NCI-H187 treated with DMSO at 0.1 percent for 48 hours (cell line): ENCODE data around the gene PPP2R2D.
A peak's percentile ranks its signal among the peaks of the same experiment; 100 is the strongest.

ENCODE experiments used
- DNase-seq: peaks from one replicate; lab custom pipeline; 2025; lab: John Stamatoyannopoulos, UW

PPP2R2D gene

DNA sequence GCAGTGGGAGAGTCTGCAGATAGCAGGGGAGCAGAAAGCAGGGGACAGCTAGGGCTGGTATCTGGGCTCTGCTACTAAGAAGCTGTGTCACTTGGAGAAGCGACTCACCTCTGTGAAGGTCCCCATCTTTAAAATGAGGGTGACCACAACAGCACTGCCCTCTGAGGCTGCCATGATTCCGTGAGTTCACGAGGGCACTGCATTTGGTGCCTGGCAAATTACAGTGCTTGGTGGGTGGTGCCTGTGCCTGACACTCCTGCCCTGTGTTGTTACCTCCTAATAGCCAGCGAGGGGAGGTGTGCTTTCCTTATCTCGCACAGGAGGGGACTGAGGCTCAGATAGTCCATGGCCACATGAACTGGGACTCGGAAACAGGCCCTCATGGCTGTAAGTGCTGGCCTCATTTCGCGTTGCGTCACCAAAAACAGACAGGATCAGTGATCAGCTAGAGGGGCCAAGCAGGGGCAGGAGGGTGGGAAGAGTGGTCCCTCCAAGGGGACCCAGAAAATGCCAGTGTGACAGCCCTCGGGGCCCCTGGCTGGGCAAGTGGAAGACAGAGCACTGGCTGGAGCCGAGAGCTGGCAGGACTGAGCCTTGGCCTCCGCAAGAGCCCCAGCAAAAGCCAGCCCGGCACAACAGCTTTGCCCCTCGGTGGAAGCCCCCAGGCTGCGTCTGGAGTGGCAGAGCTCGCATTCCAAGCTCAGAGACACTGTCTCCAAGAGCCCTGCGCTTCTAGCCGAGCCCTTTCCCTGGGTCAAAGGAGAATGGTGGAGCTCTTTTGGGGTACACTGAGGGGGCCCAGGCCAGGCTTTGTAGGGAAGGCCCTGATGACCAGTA is 98.3 kb downstream of the PPP2R2D start:
- DNase-seq: no peak

DNA sequence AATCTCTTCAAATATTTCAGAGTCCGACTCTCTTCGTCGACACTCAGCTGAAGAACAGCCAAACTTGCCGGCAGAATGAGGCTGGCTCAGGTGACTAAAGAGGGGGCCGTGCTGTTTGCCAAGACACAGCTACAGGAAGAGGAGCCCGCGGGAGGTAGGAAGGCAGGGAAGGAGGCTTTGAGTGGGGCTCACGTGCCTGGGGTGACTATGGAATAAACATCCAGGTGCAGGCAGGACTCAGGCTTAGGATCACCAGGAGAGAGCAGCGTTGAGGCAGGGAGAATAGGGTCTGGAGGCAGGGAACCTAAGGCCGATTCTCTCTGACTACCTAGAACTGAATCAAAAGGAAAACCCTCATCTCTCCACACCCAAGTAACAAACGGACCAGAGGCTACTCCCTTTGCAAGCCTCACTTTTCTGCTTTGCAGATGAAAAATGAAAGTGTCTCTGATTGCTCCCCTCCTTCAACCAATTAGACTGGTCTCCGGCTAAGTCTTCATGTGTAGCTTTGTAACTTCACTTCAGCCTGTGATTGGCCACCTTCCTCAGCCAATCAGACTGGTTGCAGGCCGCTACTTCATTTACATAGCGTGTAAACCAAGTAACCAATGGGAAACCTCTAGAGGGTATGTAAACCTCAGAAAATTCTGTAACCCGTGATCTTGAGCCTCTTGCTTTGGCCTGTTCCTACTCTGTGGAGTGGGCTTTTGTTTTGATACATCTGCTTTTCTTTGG is 100.6 kb downstream of the PPP2R2D start:
- peak; percentile 32 for DNase-seq

DNA sequence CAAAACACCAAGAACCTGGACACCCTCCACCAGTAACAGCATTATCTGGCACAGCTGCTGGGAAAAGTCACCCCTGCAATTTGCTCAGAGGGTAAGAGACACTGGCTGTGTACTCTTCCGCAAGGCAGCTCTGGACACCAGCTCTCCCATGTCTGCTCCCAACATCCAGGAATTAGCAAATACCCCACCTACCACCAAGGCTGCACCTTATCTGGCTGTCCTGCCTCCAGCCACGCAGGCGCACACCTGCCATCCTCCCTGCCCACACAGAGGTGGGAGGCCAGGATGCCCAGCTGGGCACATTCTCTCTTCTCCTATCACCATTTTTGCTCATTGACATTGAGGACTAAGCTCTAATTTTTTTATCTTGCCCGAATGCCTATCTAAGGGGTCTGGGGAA is 101.2 kb downstream of the PPP2R2D start:
- DNase-seq: no peak

DNA sequence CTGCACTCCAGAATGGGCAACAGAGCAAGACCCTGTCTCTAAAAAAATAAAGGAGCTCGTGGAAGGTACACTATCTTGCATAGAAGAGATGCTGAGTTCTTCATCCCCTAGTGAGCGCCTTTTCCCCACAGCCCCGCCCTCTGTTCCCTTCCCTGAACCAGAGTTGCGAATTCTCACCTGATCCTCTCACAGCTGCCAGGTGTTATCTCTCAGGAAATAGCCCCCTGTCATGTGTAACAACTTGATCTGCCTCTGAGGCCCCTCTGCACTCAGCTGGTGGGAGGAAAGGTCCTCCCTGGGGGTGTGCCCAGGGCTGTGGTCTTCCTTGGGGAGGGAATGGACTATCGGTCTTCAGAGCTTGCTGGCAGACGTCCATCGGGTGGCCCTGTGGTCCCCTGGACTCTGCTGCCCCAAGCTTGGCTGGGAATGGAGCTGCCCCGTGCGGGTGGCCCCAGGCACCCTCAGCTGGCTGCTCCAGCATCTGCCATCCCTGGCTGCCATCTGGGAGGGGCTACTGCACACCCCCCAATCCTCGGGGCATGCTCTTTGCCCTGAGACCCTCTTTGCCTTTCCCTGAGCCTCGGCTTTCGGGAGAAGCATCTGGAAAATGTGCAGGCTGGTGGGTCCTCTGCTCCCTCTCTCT is 102.6 kb downstream of the PPP2R2D start:
- no peak for DNase-seq

DNA sequence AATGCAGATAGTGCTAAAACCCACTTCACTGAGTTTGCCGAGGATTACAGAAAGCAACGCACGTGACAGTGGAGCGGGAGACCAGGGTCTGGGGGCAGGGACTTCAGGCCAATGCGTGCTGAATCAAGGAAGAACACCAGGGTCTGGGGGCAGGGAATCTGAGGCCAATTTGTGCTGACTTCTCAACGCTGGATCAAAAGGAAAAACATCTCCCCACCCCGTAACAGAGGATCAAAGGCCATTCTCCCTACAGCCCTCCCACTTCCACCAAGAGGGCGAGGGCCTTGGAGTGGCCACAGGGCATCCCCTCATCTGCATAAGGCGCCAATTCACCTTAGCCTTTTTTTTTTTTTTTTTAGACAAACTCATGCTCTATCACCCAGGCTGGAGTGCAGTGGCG is 103.2 kb downstream of the PPP2R2D start:
- DNase-seq: no peak

DNA sequence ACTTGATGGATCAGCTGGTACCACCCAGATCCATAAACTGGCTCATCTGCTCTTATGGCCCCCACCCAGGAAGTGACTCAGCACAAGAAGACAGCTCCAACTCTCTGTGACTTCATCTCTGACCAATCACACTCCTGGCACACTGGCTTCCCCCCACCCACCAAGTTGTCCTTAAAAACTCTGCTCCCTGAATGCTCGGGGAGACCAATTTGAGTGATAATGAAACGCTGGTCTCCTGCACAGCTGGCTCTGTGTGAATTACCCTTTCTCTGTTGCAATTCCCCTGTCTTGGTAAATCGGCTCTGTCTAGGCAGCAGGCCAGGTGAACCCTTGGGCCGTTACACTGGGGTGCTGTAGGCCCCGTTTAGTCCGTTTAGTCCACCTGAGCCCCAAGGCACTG is 104.3 kb downstream of the PPP2R2D start:
- no peak for DNase-seq

DNA sequence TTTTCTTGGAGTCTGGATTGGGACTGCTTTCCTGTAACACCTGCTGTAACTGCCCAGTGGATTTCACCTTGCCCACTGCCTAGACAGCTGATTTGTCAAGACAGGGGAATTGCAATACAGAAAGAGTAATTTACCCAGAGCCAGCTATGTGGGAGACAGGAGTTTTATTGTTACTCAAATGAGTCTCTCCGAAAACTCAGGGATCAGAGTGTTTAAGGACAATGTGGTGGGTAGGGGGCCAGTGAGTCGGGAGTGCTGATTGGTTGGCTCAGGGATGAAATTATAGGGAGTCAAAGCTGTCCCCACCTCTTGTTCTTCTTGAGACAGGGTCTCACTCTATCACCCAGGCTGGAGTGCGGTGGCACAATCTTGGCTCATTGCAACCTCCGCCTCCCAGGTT is 106.2 kb downstream of the PPP2R2D start:
- no peak for DNase-seq

DNA sequence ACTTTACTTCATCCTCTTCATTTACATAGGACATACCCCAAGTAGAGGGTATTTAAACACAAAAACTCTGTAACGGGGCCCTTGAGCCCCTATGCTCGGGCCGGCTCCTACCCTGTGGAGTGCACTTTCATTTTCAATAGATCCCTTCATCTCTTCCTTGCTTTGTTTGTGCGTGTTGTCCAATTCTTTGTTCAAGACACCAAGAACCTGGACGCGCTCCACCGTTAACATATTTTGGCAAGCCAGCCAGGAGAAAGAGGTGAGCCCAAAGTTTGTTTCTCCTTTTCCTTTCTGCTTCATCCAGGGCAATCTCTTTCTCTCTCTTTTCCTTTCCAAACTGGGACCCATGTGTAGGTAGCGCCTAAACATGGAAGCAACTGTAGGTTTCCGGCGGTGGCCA is 106.9 kb downstream of the PPP2R2D start:
- no peak for DNase-seq
